Measurements from ENCODE around the gene STIMATE. TPM values are rescaled to one million over a fixed set of nuclear protein-coding genes. Genes with fewer than 3 reads are reported as not detected.

The STIMATE gene
- total RNA-seq, result 6.1 TPM
- long read RNA-seq, full-length matches to known transcripts, result 15 of 21 reads
- long read RNA-seq, partial matches to known transcripts, result 0 of 21 reads
- long read RNA-seq, other reads (novel, unspliced or antisense), result 6 of 21 reads

DNA sequence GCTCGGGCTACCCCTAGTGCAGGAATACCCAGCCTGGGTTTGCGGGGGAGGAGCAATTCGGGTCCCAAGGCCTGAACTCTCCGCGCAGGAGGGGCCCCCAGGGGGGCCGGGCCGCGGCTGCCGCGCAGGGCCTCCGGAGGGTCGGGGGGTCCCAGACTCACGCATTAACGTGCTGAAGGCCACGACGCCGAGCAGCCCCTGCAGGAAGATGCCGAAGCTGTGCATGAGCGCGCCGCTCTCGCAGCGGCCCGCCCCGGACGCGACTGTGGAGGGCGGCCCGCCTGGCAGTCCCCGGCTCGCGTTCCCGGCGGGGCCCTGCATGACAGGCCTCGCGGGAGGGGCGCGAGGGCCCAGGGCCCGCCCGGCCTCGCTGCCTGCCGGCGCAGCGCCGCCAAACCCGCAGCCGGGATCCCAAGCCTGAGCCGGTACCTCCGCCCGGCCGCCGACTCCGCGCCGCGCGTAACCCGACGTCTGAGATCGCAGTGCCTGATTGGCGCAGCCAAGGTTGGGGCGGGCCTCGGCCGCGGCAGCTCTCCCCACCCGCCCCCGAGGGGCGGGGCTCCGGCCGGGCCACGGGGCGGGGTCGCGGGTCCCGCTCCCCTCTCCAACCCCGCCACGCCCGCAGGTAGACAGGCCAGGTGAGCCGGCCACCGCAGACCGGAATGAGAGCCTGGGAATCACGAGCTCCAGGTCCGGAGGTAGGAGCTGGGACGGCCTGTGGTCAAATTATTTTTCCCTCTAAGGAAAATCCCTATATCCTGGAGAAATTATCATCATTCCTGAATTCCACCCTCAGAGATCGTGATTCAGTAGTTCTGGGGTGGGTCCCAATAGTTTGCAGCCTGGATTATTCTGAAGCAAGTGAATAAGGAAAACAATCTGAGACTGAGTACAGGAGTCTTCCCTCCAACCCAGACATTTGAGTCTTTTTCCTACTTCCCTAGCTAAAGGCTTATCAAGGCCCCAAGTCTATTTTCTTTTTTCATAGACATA lies at the start of gene STIMATE:
Gene STIMATE, minus strand, starts transcription at position 419 of the 993 bp plus-strand sequence. Its CDS starts 98 bp downstream, at position 321.
- intact Hi-C loops (cut with DNase I), result loop anchor here (5.0 kb wide), 1 partner anchor 125 kb away; the partner anchor contains the start of gene NEK4
- peak; percentile 99 for ATAC-seq (ENCODE audit: poor library complexity)
- peak; percentile 94 for DNase-seq

DNA sequence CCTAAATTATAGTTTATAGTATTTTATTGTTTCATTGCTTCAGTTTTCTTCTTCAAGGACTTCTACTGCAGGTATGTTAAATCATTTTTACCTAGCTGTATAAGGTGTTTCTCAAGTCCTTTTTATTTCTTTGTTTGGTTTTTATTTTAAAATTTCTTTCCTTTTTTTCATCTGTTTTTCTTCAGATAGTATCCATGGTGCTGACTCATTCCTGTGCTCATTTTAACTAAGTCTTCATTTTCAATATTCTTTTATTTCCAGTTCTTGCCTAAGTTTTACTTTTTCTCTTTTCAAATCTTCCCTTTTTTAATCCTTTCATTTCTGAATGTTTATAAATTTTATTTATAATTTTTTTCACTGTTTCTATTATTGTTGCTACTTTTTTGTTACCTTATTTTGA lies 42.3 kb upstream of the STIMATE start:
- DNase-seq (no peak), ATAC-seq (ENCODE audit: poor library complexity) (no peak)
- intact Hi-C loops (cut with DNase I), result loop anchor here (10.0 kb wide), 1 partner anchor 135 kb away; no protein-coding TSS in a partner anchor

DNA sequence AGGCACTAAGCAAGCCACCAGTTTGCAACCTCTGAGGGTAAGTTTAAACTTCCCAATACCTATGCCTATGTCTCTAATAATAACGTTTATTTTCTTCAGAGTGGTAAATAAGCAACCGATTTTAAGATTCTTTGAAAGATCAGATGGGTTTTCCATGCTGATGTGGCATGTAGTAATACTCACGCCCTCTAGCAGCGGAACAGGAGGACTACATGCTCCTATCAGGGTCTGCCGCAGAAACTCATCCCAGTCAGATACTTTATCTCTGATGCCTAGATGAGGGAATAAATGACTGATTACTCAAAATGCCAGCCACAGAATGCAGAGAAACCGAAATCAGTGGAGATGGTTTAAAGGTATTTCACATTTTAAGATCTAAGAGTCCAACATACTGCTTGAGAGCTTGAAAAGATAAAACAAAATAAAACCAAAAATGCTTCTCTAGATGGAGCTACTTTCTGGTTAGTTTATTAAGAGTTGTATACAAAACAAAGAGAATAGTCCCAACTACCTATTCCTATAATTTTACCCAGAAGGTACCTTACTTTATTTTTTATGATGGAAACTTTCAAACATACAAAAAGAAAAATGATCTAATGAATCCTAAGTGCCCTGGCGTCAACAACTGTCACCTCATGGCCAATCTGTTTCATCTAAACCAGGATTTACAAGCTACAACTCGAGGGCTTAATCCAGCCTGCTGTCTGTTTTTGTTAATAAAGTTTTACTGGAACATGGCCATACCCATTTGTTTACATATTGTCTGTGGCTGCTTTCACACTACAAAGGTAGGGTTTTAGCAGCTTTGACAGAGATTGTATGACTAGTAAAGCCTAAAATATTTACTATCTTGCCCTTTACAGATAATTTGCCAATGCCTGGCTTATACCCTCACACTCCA lies 37.5 kb upstream of the STIMATE start:
- intact Hi-C loops (cut with DNase I), result loop anchor here (10.0 kb wide), 1 partner anchor 140 kb away; no protein-coding TSS in a partner anchor
- ATAC-seq (ENCODE audit: poor library complexity), result peak; percentile 85
- DNase-seq, result no peak

DNA sequence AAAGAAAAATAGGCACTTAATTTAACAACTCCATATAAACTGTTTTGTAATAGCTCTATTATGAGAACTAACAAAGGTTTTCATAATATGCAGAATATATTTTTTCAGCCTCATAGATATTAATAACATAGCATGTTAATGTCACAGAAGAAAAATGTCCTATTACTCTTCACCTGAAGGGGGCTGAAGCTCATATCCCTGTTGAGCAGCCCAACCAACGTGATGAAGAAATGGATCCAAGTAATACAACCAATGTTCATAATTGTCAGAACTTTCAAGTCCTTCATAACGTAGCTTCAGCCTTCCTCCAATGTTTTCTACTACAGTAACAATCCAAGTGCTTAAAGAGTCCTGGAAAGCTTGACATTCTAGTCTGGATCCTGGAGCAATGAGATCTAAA lies 34.5 kb upstream of the STIMATE start:
- intact Hi-C loops (cut with DNase I), result loop anchor here (10.0 kb wide), 1 partner anchor 143 kb away; no protein-coding TSS in a partner anchor
- ATAC-seq (ENCODE audit: poor library complexity) (no peak), DNase-seq (no peak)

DNA sequence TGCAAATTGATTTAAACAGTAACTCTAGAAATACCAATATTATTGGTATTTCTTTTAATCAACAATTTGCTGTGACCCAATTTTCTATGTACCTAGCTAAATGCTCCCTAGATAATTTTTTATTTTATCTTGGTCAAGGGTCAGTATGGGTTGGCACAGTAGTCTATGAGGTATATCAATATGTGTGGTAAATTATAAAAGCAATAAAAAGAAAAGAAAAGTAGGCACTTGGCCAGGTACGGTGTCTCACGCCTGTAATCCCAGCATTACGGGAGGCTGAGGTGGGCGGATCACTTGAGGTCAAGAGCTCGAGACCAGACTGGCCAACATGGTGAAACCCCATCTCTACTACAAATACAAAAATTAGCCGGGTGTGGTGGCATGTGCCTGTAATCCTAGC lies 34.0 kb upstream of the STIMATE start:
- ATAC-seq (ENCODE audit: poor library complexity), result no peak
- no peak for DNase-seq
- intact Hi-C loops (cut with DNase I), result loop anchor here (10.0 kb wide), 1 partner anchor 143 kb away; no protein-coding TSS in a partner anchor

DNA sequence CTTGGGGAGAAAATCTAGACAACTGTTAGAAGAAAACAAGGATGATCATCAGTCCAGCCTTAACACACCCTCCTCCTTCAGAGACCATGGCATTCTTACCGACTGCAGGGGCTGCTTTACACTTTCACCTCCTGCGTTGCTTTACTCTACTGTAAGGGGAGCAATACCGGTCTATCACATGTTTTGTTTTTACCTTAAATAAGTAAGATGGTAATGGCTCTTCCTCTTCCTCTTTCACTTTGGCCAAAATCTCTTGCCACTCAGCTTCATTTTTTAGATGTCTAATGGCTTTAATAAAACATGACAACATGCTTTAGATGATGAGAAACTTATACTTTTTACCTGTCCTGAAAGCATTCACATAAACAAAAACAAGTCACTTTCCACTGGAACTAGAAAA lies 33.4 kb upstream of the STIMATE start:
- intact Hi-C loops (cut with DNase I), result loop anchor here (10.0 kb wide), 1 partner anchor 144 kb away; no protein-coding TSS in a partner anchor
- DNase-seq, result no peak
- no peak for ATAC-seq (ENCODE audit: poor library complexity)

DNA sequence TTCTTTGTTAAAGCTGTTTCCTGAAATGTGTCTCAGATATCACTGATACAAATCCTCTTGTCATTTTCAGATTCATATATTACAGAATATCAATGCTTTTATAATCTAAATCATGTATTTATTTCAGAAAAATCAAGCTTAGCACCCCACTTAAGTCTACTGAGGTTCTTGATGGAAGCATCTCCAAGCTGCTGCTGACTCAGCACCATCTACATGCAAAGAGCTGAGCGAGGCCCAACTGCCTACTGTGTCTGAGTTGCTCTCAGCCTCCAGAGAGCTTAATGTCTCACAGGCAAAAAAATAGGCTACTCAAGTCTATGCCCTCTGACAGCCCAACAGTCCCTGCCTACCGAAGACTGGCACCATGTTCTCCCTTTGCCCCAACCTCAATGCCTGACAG lies 29.2 kb upstream of the STIMATE start:
- intact Hi-C loops (cut with DNase I), result no loop called here
- DNase-seq (no peak), ATAC-seq (ENCODE audit: poor library complexity) (no peak)

DNA sequence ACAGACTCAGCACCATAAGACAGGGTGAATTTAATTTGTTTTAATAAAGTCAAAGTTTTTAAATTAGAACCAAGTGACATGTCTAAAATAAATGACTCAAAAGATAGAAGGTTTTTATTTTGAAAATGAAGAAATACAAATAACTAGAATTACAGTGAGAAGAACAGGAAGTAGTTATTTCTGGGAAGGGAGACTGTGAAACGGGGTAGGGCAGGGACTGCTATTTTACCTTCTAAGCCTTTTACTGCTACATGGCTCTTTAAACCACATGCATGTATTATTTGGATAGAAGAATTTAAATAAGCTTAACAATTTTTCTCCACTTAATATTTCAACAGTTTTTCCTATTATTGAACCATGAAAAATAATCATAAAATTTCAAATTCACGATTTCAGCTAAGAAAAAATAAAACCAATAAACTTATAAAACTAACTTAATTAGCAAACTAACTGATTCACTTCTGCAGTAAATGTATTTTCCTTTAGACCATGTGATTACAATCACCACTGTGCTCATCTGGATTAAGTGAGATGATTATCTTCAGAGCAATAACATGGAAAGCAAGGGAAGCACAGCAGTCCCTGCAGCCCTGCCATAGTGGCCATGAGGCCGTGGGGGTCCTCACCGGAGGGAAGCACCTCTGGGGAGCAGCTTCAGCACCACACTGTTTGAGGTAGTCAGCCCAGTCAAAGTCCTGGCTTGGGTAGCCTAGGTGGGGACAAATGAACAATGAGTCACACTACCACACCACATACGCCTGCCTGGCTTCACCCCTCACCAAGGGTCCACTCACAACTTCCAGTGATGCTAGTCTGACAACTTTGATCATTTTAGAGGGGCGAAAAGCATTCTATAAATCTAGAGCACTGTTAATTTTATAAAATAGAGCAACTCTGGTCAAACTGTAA lies 28.3 kb upstream of the STIMATE start:
- no peak for ATAC-seq (ENCODE audit: poor library complexity)
- intact Hi-C loops (cut with DNase I), result no loop called here
- no peak for DNase-seq

DNA sequence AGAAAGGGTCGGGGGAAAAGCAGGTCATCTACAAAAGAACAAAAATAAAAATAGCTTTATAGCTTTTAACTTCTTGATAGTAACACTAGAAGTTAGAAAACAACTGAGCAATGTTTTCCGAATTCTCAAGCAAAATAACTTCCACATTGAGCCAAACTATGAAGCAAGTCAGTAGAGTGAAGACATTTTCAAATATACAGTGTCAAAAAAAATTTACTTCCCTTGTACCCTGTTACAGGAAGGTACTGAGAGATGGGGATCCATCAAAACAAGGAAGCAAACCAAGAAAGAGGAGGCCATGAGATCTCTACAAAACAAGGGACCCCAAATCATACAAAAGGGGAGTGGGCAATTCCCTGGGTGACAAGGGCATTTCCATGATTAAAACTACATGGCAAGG lies 26.6 kb upstream of the STIMATE start:
- ATAC-seq (ENCODE audit: poor library complexity) (no peak), DNase-seq (no peak)
- intact Hi-C loops (cut with DNase I), result no loop called here

DNA sequence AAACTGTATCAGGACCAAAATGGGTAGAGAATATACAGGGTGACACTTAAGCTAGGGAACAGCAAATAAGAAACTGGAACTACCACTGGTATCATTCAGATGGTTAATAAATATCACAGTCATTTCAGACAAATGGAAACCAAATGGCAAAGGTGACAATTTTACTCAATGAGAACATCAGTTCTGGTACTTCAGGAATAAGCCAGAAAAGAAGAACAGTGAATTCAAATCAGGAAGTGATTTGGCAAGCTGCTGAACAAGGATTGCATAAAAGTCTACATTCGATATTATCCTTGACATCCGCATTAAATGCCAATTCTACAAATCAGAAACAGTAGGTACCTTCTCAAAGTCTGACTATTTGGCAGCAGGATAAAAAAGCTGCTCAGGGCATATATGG lies 23.5 kb upstream of the STIMATE start:
- DNase-seq (no peak), ATAC-seq (ENCODE audit: poor library complexity) (no peak)
- intact Hi-C loops (cut with DNase I), result no loop called here

DNA sequence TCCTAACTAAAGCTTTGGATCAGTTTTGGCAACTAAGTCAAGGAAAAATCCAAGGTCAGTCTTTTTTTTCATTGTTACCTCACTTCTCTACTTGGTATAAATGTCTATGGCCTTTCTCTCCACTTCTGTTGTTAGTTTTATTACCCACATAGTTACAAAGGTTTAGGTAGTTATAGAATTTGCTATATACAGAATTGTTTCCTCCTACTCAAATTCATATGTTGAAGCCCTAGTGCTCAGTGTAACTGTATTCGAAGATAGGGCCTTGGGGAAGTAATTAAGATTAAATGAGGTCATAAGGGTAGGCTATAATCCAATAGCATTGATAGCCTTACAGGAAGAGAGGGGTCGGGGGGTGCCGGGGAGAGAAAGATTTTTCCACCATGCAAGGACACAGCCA lies 19.7 kb upstream of the STIMATE start:
- DNase-seq (no peak), ATAC-seq (ENCODE audit: poor library complexity) (no peak)
- intact Hi-C loops (cut with DNase I), result no loop called here

DNA sequence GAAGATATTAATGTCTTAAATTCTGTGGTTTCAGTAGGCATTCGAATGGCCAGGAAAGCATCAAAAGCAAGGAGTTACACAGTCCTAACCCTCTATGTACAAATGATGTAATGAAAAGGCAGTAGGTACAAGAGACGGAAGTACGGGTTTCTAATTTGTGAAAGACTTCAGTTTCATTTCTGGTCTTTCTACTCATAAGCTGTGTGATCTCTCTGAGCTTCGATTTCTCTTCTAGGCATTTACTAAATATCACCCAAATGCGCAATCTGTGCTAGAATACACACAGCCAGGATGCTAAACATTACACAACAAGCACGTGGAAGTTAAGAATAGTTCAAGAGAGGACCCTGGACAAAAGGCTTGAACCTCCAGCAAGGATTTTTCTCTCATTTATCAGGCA lies 17.9 kb upstream of the STIMATE start:
- intact Hi-C loops (cut with DNase I), result no loop called here
- DNase-seq, result no peak
- no peak for ATAC-seq (ENCODE audit: poor library complexity)

DNA sequence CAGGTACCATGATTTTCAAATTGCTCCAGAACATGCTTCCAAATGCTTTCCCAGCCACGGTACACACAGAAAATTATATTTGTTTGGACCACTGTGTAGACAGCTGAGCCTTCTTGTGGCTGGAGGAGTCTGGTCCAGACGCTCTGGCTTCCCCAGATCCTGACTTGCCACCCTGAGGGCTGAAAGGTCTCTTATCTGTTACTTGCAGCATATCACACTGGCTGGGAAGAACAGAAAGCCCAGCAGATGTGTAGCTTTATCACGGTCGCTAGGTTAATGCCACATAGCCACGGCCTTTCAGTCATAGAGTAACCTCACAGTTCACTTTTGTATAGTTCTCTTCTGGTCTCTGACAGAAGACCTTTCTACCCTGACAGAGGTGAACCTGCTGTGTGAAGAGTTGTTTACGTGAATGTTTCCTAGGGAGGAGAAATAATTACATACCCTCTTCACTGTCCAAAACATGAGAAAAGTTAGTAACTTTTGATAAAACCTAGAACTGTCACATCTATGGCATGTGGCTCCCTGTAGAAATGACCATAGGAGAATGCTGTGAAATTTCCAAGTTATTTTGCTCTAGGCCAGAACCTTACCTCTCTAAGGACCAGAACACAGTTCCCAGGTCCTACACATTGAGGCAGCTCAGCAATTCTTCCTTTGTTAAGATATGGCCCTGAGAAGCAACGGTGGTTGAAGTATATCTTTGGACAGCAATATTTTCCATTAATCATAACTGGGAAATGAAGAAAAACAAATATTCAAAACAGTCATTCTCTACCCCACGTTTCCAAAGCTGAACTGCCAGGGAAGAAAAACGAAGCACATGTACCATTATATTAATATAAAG lies 15.8 kb upstream of the STIMATE start:
- intact Hi-C loops (cut with DNase I), result no loop called here
- ATAC-seq (ENCODE audit: poor library complexity) (no peak), DNase-seq (no peak)

DNA sequence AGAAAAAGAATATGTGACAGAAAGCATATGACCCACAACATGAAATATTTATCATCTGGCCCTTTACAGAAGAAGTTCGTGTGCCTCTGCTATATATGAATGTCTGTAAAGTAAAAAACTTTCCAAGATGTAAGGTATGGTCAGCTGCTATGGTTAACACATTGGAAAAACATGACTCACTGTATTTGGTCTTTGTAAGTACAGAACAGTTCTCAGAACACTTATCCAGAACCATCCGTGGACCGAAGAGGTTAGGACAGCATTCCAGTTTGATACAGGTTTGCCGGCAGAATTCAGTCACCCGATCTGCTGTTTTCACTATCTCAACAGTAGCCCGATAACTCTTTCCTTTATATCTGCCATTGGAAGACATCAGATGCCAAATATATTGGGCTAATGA lies 13.5 kb upstream of the STIMATE start:
- intact Hi-C loops (cut with DNase I), result no loop called here
- ATAC-seq (ENCODE audit: poor library complexity) (no peak), DNase-seq (no peak)

DNA sequence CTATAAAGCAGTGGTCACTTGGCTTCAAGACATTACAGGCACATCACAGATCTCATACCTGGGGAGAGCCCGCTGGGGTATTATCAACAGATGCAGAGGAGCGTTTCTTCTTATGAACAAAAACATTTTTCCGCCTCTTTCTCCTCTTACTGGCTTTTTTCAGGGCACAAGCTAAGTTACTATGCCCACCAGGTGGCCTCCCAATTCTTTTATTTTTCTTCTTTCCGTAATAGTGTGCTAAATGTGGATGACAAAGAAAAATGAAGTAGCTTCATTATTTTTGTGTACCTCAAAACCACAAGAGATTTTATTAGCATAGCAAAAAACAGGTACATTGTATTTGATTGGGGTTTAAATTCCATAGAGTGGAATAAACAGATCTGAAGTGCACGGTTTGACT lies 10.1 kb upstream of the STIMATE start:
- intact Hi-C loops (cut with DNase I), result no loop called here
- DNase-seq, result no peak
- ATAC-seq (ENCODE audit: poor library complexity), result no peak

DNA sequence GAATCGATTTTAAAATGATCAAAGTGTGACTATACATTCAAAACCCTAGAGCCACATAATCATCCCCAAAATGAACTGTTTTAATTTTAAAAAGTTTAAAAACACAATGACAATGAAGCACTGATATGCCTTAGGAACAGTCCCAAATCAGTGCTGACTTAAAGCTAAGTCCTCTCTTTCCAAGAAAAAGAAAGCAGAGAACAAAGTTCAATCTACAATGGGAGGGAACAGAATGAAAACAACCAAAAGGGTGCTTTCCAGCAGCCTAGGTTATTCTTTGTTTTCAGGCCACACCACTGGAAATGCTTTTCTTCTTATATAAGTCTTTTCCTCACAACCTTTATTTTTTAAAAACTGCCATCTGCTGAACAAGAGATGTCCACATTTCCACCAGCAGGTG lies 7.2 kb upstream of the STIMATE start:
- intact Hi-C loops (cut with DNase I), result no loop called here
- DNase-seq (no peak), ATAC-seq (ENCODE audit: poor library complexity) (no peak)

DNA sequence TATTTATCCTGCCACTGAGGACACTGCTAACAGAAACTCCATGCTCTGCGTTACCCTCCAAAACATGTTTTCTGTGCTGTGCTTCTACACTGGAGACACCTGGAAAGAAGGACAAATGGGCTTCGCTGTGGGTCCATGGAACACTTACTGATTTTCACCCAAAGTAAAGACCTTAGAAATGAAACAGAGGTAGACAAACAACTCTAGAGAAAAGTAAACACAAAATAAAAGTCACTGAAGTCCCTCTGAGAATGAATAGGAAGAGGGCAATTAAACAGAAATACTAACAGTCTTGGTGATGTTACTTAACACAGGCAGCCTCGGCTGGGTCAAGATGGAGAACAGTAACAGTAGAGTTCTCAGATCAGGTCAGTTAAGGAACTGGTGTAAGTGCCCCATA lies 6.7 kb upstream of the STIMATE start:
- DNase-seq (no peak), ATAC-seq (ENCODE audit: poor library complexity) (no peak)
- intact Hi-C loops (cut with DNase I), result no loop called here
